T-helper 2 cell treated with Interferon-gamma antibody and Interleukin-4, amounts not matched to agents 100 ng/mL and 5 ng/mL, for 36 hours (primary cell): ENCODE results near the gene PALM. TPM values are rescaled to one million over a fixed set of nuclear protein-coding genes. Genes with fewer than 3 reads are reported as not detected.
"Not testable (repeated sequence)": the region's sequence is repeated elsewhere in the genome, so short reads cannot be mapped to it uniquely, and the experiment has no call there.

ENCODE experiments used
- intact Hi-C: fragments of 100-400 bp; cut with micrococcal nuclease; formaldehyde crosslinking; loops from one replicate; pipeline ENCODE4 v1.15.1; 2023
- total RNA-seq: library from RNA; stranded (reverse); gene quantifications from 2 replicates; pipeline ENCODE4 v1.2.3, GENCODE V29; 2022

The PALM gene
- total RNA-seq, 1 donor from 2014 or later: not detected

DNA sequence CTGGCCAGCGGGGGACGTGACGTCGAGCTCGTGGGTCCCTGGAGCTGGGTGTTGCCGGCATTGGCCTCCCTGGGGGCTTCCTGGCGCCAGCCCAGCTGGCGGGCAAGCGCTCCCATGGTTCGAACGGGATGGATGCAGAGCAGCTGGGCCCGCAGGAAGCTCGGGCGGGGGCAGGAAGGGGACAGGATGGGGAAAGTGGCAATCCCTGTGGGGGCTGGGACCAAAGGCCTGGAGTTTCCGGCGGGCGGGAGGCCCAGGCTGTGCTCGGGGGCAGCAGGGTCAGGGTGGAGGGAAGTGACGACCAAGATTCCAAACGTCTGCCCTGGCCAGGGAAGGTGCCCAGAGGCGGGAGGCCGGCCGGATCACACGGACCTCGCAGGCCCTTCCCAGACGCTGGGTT lies 19.3 kb downstream of the PALM start:
- intact Hi-C loops: no loop called here

DNA sequence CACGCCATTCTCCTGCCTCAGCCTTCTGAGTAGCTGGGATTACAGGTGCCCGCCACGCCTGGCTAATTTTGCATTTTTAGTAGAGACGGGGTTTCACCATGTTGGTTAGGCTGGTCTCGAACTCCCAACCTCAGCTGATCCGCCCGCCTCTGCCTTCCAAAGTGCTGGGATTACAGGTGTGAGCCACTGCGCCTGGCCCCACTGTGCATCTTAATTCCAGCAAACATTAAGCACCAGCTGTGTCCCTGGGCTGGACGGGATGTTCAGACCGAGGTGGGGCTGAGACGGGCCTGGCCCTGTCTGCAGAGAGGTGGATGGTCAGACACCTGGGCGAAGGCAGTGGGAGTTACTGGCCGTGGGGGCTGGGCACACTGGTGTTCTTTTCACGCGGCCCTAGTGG lies 20.8 kb downstream of the PALM start:
- intact Hi-C loops: not testable (repeated sequence)

DNA sequence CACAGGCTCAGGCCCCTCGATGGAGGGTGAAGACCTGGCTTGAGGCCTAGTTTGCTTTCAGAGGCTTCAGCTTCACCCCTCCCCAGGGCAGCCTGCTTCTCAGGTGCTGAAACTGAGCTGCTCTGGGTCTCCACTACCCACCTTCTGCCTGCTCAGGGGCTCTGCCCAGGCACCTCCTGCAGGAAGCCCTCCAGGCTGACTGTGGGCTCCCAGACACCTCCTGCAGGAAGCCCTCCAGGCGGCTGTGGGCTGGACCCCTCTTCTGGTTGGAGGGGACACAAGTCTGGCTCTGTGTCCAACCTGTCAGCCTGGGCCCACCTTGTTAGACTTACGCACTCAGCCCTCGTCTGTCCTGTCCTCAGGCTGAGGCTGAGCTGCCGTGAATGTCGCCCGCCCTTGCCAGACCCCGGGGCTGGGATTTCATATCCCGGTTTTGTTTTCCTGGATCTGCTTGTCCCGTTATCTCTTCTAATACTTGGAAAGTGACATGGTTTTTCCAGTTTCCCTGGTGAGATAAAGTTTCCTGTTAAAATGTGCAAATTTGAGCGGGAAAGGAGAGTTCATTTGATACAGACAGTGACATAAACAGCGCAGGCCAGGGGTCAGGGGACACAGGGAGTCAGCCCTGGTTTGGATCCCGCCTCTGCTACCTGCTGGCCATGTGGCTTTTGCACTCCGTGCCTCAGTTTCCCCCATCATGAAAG lies 21.4 kb downstream of the PALM start:
- intact Hi-C loops: loop anchor here (5.0 kb wide), 1 partner anchor 143 kb away; the partner anchor contains the start of gene HCN2

DNA sequence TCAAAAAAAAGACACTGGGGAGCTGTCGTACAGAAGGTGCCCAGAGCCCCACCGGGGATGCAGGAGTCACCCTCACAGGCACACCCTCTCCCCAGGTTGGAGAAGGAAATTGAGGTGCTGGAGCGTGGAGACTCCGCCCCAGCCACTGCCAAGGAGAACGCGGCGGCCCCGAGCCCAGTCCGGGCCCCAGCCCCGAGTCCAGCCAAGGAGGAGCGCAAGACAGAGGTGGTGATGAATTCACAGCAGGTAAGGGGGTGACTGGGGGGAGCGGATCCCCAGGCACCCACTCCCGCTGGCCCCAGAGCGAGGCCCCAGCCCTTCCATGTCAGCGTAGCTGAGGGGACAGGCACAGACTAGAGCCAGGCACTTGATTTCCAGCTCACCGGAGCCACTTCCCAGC lies 22.3 kb downstream of the PALM start:
- intact Hi-C loops: loop anchor here (5.0 kb wide), 1 partner anchor 144 kb away; the partner anchor contains the start of gene HCN2

DNA sequence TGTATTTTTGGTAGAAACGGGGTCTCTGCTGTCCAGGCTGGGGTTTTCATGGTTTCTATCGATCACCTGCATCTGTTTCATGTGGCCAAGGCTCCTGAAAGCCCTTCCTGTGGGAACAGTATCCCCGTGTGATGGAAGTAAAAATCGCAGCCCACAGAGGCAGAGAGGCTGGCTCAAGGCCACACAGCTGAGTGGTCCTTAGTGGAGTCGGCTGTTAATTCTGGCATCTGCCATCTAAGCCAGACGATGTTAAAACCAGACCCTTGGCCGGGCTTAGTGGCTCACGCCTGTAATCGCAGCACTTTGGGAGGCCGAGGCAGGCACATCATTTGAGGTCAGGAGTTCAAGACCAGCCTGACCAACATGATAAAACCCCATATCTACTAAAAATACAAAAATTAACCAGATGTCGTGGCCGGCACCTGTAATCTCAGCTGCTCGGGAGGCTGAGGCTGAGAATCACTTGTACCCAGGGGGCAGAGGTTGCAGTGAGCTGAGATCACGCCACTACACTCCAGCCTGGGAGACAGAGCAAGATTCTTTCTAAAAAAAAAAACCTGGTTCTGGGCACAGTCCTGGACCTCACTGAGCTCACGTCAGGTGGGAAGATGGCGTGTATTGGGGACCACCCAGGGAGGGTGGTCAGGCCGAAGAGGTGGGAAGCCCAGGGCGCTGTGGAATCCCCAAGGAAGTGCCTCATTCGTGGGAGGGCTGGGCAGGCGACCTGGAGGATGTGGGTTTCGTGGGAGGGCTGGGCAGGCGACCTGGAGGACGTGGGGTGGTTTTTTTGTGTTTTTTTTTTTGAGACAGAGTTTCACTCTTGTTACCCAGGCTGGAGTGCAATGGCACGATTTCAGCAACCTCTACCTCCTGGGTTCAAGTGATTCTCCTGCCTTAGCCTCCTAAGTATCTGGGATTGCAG lies 23.7 kb downstream of the PALM start:
- intact Hi-C loops: loop anchor here (5.0 kb wide), 1 partner anchor 145 kb away; the partner anchor contains the start of gene HCN2

DNA sequence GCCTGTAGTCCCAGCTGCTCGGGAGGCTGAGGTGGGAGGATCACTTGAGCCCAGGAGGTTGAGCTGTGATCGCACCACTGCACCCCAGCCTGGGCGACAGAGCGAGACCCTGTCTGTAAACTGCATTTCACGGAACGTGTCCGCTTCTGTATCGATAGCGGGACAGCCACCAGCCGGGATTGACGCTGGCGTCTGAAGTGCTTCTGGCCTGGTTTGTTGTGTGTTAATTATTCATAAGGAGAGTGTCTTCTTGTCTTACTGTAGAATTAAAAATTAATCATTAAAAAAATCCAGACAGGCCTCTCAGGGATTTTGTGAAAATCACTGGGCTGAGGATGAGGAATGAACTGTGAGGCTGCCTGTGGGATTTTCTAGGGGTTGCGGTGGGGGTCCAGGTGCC lies 26.0 kb downstream of the PALM start:
- intact Hi-C loops: loop anchor here (1.0 to 5.0 kb wide), 2 partner anchors 69 to 147 kb away; partner anchors contain the start of gene HCN2

DNA sequence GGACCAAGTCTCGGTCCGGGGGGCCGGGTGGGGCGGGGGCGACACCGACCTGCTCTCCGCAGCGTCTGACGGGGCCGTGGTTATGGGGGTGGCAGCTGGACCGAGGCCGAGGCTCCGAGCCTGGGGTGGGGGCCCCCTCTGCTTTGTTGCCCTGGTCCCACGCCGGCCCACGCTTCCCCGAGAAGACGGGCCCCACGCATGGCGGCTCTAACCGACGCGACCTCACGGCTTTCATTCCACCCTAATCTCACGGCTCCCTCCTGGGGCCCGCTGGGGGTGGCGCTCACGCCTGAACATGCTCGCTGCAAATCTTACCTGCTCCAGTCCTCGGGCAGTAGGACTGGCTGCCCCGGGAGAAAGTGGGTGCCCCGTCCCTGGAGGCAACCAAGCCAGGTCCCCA lies 27.4 kb downstream of the PALM start:
- intact Hi-C loops: no loop called here

DNA sequence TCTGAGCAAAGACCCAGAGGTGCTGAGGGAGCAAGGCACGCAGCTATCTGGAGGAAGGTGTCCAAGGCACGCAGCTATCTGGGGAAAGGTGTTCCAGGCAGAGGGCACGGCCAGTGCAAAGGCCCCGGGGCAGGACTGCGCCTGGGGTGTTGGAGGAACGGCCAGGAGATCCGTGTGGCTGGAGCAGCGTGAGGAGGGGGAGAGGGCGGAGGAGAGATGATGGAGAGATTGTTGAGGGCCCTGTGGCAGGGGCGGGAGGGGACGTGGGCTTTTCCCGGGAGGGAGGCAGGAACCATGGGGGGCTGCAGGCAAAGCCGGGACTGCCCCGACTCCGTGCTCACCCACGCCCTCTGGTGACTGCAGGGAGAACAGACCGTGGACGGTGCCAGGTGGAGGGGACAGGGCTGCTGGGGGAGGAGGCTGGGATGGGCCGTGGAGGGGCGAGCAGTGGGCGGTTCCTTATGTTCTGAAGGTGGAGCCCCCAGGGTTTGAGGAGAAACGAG lies 28.9 kb downstream of the PALM start:
- intact Hi-C loops: no loop called here

DNA sequence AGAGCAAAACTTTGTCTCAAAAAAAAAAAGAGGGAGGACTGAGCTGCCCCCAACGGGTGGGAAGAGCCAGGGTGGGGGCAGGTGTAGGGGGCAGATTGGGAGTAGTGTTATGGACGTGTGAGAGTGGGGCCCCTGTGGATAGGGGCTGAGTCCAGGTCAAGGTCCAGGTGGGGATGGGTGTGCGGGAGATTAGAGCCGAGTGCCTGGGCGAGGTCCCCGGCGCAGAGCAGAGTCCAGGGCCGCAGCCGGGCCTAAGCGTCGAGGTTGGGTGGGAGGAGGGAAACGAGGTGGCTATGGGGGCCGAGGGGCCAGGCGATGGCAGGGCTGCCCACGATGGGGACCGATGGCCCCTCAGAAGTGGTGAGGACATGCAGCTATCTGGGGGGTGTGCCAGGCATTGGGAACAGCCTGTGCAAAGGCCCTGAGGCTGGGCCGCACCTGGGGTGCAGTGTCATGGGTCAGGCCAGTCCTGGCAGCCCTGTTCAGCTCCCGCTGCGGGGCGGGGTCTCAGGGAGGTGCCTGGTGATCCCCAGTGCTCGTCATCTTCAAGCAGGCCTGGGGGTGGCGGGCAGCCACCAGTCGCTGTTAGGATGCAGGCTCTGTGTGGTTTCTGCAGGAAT lies 29.9 kb downstream of the PALM start:
- intact Hi-C loops: no loop called here

DNA sequence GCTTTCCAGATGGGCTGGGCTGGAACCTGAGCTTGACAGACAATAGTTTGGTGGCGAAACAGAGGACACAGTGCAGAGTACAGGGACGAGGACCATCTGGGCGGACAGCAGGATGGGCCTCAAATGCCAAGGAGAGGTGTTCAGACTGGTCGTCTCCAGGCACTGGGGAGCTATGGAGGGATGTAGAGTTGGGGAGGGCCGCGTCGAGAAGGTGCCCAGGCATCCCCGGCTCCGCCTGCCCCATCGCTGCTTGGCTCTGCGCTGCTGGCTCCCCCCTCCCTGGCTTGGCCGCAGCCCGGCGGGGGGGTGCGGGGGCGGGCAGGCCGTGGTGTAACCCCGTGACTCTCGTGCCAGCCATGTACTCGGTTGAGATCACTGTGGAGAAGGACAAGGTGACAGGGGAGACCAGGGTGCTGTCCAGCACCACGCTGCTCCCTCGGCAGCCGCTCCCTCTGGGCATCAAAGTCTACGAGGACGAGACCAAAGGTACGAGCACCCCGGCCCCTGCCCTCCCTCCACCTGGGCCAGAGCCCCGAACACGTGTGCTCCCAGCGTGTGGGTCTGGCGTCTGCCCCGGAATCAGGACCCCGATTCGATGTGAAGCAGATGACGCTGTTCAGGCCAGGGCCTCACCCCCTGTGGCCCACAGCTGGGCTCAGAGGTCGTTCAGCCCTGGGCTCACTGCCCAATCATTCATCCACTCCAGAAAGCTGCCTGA lies 31.4 kb downstream of the PALM start:
- intact Hi-C loops: no loop called here

DNA sequence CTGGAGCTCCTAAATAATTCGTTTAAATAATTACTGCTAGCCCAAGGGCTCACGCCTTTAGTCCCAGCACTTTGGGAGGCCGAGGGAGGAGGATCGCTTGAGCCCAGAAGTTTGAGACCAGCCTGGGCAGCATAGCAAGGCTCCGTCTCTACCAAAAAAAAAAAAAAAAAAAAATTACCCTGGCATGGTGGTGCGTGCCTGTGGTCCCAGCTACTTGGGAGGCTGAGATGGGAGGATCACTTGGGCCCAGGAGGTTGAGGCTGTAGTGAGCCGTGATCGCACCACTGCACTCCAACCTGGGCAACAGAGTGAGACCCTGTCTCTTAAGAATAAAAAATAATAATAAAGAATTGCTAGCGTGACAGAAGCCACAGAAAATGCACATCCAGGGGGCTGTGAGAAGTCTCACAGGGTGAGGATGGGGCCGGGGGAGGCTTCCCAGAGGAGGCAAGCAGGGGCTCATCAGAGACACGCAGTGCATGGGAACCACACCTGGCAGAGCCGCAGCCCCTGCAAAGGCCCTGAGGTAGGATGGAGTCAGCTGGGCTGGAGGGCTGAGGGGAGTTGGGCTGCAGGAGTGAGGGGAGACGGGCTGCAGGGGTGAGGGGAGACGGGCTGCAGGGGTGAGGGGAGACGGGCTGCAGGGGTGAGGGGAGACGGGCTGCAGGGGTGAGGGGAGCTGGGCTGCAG lies 32.2 kb downstream of the PALM start:
- intact Hi-C loops: not testable (repeated sequence)

DNA sequence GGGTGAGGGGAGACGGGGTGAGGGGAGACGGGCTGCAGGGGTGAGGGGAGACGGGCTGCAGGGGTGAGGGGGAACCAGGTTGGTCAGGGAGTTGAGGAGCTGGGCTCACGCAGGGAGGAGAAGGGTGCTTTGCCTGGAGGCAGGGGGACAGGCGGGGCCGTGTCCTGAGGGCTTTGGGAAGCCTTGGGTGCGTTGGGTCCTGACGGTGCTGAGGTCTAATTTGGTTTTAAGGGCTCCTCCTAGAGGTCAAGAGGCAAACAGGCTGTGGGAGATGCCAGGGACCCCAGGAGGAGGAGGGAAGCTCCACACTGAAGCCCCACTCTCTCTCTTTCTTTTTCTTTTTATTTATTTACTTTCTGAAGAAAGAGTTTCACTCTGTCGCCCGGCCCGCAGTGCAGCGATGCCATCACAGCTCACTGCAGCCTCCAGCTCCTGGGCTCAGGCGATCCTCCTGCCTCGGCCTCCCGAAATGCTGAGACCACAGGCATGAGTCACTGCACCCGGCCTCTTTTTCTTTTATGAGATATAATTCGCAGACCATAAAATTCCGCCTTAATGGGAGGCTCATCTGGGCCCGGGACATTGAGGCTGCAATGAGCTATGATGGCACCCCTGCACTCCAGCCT lies 32.9 kb downstream of the PALM start:
- intact Hi-C loops: no loop called here

DNA sequence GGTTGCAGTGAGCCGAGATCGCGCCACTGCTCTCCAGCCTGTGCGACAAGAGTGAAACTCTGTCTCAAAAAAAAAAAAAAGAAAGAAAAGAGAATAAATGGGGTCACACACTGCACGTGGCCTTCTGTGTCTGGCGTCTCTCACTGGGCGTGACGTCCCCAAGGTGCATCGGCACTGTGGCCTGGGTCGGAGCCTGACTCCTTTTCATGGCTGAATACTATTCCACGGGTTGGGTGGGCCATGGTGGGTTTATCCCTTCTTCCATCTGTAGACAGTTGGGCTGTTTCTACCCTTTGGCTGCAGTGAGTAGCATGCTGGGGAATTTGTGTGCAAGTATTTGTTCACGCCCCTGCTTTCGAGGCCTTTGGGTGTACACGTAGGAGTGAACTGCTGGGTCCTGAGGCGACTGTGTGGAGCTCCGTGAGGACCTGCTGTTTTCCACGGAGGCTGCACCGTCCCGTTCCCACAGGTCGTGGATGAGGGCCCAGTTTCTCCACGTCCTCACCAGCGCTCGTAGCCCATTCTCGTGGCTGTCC lies 33.9 kb downstream of the PALM start:
- intact Hi-C loops: no loop called here

DNA sequence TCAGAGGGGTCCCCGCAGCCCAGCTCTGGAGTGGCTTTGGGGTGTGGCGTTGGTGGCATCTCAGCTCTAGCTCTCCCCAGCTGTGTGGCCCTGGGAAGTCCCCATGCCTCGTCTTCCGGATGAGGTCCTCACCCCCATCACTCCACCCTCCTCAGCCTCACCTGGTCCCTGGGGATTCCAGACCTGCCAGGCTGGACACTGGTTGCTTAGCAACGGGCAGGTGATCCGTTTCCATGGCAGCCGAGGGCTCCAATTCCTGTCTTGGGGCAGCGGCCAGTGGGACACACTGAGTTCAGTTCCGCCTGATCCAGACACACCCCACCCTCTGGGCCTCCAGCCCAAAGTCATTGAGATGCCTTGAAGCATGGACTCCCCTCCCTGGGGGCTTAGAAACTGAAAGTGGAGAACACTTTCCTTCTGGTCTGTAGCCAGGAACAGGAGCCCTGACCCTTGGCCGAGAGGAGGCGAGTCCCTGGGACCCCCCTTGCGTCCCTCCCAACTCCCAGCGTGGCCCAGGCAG lies 34.5 kb downstream of the PALM start:
- intact Hi-C loops: no loop called here

DNA sequence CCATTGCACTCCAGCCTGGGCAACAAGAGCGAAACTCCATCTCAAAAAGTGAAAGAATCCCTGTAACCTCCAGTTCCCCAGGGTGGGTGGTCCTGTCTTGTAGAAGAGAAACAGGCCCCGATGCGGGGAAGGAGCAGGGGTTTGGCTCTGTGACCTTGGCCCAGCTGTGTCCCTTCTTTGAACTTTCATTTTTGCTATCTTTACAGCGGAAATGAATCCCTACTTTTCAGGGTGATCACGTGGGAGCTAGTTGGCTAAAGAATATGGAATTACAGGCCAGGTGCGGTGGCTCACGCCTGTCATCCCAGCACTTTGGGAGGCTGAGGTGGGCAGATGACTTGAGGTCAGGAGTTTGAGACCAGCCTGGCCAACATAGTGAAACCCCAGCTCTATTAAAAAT lies 36.4 kb downstream of the PALM start:
- intact Hi-C loops: not testable (repeated sequence)

DNA sequence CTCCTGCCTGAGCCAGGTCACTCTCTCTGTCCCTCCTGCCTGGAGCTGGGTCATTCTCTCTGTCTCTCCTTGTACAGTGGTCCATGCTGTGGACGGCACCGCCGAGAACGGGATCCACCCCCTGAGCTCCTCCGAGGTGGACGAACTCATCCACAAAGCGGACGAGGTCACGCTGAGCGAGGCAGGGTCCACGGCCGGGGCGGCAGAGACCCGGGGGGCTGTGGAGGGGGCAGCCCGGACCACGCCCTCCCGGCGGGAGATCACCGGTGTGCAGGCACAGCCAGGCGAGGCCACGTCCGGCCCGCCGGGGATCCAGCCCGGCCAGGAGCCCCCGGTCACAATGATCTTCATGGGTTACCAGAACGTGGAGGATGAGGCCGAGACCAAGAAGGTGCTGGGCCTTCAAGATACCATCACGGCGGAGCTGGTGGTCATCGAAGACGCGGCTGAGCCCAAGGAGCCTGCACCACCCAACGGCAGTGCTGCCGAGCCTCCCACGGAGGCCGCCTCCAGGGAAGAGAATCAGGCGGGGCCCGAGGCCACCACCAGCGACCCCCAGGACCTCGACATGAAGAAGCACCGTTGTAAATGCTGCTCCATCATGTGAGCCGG lies 37.6 kb downstream of the PALM start:
- intact Hi-C loops: no loop called here

DNA sequence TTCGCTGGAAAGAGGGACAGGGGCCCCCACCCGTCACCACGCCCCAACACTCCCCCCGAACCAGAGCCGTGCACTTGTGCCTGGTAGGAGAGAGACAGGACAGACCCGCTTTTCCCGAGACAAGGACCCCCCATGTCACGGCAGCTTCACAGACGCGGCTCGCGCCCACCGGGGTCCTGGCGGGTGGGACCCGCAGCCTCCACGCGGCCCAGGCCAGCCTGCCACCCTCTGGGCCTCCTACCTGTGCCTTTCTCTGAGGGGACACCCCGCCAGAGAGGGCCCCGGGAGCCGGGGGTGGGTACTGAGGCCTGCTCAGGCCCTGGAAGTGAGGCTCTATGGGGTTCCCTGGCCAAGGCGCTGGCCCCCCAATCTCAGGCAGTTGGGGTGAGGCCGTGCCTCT lies 38.2 kb downstream of the PALM start:
- intact Hi-C loops: no loop called here

DNA sequence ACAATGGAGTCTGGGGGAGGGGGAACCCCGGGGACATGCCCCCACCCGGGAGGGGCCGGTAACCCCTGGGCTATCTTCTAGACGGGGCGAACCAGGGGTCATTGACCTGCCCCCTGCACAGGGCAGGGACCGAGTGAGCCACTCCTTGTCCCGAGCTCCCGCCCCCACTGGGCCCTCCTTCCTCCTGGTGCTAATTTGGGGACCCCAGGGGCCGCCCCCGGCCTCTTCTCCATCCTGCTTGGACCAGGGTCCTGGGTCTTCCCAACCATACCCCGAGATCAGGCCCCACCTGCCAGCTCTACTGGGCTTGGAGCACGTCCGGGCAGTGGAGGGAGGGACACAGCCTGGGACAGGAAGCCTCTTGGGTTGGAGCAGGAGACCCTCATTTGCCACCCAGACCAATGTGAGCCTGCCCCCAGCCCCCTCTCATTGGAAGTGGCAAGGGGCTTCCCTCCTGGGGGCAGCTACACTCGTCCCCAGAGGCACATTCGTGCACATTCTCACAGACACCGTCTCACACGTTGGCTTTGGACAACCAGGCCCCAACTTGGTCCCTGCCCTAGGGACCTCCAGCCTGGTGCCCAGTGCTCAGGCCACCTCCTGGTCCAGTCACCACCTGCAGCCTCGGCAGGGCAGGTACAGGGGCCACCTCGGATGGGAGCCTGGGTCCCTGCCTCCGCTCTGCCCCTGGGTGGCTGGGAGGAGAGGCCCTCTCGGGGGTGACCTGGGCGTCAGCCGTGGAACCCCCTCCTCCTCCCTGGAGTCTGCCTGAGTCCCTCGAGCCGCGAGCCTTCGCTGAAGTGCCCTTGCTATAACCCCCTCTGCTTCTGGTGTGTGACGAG lies 38.9 kb downstream of the PALM start:
- intact Hi-C loops: no loop called here
